Measurements from ENCODE around the gene RABL3.

Gene RABL3

GRCh38 chr3:120710369-120710768, 31.9 kb downstream of the RABL3 start:
- no peak for TF ChIP-seq CTCF (IDR thresholded peaks at IDR 0.05; ENCODE audit: control insufficient read depth, insufficient read depth, low read depth, low read length, missing control alignments)
- no peak overlapping the region for H3K4me3 ChIP-seq (ENCODE audit: control insufficient read depth, low read depth, low read length)
- DNase-seq (ENCODE audit: low read depth): no peak

GRCh38 chr3:120708408-120708807, 33.9 kb downstream of the RABL3 start:
- no peak for TF ChIP-seq CTCF (IDR thresholded peaks at IDR 0.05; ENCODE audit: control insufficient read depth, insufficient read depth, low read depth, low read length, missing control alignments)
- H3K4me3 ChIP-seq (ENCODE audit: control insufficient read depth, low read depth, low read length): no peak overlapping the region
- DNase-seq (ENCODE audit: low read depth): no peak

- no peak overlapping the region for H3K4me3 ChIP-seq (ENCODE audit: control insufficient read depth, low read depth, low read length)
- no peak for DNase-seq (ENCODE audit: low read depth)
- no peak for TF ChIP-seq CTCF (IDR thresholded peaks at IDR 0.05; ENCODE audit: control insufficient read depth, insufficient read depth, low read depth, low read length, missing control alignments)
Measured at GRCh38 chr3:120706950-120707349, 35.4 kb downstream of the RABL3 start.

GRCh38 chr3:120705884-120706582, 36.3 kb downstream of the RABL3 start:
- DNase-seq (ENCODE audit: low read depth): no peak
- no peak for TF ChIP-seq CTCF (IDR thresholded peaks at IDR 0.05; ENCODE audit: control insufficient read depth, insufficient read depth, low read depth, low read length, missing control alignments)

GRCh38 chr3:120699333-120699732, 43.0 kb downstream of the RABL3 start:
- no peak overlapping the region for H3K4me3 ChIP-seq (ENCODE audit: control insufficient read depth, low read depth, low read length)
- DNase-seq (ENCODE audit: low read depth): no peak
- TF ChIP-seq CTCF (IDR thresholded peaks at IDR 0.05; ENCODE audit: control insufficient read depth, insufficient read depth, low read depth, low read length, missing control alignments): no peak

More at GRCh38 chr3:120705884-120706582, 36.3 kb downstream of the RABL3 start:
- no peak overlapping the region for H3K4me3 ChIP-seq (ENCODE audit: control insufficient read depth, low read depth, low read length)

- no peak overlapping the region for H3K4me3 ChIP-seq (ENCODE audit: control insufficient read depth, low read depth, low read length)
- no peak for TF ChIP-seq CTCF (IDR thresholded peaks at IDR 0.05; ENCODE audit: control insufficient read depth, insufficient read depth, low read depth, low read length, missing control alignments)
- no peak for DNase-seq (ENCODE audit: low read depth)
Measured at GRCh38 chr3:120693439-120694171, 48.7 kb downstream of the RABL3 start.

Data from AG09309 (cell line).